GM06990 (cell line): Measurements from ENCODE around the gene PDE6B.

Experiments
- DNase-seq: peaks from one replicate; pipeline ENCODE4 v3.0.0-alpha.2; 2011; ENCODE audit not compliant: insufficient read length; ENCODE audit errors: extremely low read depth
- H3K27me3 ChIP-seq: replicated peaks from 2 replicates; pipeline ENCODE4 v1.6.0; 2011; ENCODE audit warnings: low read length; ENCODE audit not compliant: control insufficient read depth, insufficient read depth
- H3K36me3 ChIP-seq: 2 replicates; pipeline ENCODE4 v1.5.1; 2011; ENCODE audit warnings: low read length; ENCODE audit not compliant: control insufficient read depth, insufficient read depth
- H3K4me3 ChIP-seq: replicated peaks from 2 replicates; pipeline ENCODE4 v1.5.1; 2011; ENCODE audit warnings: low read depth, mild to moderate bottlenecking, control low read depth, low read length
- CTCF ChIP-seq: IDR thresholded peaks from 2 replicates; pipeline ENCODE4 v1.5.1; 2011; ENCODE audit warnings: low read length, control low read depth, mild to moderate bottlenecking, inconsistent platforms; ENCODE audit not compliant: insufficient read depth, poor library complexity, severe bottlenecking

Gene PDE6B

GRCh38 chr4:686413-687040 lies 61.2 kb downstream of the PDE6B start:
- Histone ChIP-seq H3K4me3 (no peak overlapping the region), H3K36me3 (no peaks in the 10 kb centered on the region), H3K27me3 (no peaks in the 10 kb centered on the region)
- peak; percentile 14 for DNase-seq
- no peak for TF ChIP-seq CTCF

DNA sequence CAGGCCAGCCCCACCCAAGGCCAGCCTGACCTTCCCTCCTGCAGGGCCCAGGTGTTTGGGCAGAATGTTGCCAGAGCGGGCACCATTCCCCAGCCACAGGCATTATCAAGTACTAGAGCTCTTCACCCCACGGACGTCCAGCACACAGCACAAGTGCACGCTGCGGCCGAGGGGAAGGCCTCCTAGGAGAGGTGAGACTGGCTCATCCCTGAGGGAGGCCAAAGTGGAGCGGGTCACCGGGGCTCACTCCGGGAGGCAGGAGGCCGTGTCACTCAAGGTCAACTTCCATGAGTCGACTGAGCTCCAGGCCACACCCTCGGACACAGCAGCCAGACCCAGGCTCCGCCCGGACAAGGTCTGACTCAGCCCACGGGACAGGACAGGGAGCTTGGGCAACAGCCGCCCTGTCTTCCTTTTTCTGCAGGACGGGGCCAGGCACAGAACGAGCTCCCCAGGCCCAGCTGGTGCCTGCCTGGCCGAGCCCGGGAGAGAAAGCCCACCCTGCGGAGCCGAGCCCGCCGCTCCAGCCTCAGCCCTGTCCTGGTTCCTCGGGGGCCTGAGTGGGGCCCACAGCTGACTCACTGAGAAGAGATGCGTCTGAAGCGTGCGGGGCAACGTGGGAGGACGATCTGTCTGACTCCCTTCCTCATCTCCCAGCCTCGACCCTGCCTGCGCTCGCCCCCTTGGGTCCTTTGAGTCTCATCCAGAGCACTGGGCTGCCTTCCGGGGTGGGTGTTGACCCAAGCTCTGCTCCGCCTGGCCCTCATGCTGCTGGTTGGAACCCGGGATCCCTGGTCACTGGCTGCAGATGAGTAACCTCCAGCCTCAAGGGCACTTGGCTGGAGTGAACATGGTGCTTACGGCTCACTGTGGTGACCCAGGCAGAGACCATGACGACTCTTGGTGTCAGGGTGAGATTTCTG lies 61.9 kb downstream of the PDE6B start:
- DNase-seq = no peak
- Histone ChIP-seq H3K27me3 (no peaks in the 10 kb centered on the region), H3K4me3 (no peak overlapping the region)

GRCh38 chr4:687971-688853 lies 62.8 kb downstream of the PDE6B start:
- H3K4me3 ChIP-seq = peak overlapping the region; percentile 3
- no peak for DNase-seq
- TF ChIP-seq CTCF = no peak

More for the DNA sequence above, 61.9 kb downstream of the PDE6B start:
- no peaks in the 10 kb centered on the region for H3K36me3 ChIP-seq
- TF ChIP-seq CTCF = no peak

DNA sequence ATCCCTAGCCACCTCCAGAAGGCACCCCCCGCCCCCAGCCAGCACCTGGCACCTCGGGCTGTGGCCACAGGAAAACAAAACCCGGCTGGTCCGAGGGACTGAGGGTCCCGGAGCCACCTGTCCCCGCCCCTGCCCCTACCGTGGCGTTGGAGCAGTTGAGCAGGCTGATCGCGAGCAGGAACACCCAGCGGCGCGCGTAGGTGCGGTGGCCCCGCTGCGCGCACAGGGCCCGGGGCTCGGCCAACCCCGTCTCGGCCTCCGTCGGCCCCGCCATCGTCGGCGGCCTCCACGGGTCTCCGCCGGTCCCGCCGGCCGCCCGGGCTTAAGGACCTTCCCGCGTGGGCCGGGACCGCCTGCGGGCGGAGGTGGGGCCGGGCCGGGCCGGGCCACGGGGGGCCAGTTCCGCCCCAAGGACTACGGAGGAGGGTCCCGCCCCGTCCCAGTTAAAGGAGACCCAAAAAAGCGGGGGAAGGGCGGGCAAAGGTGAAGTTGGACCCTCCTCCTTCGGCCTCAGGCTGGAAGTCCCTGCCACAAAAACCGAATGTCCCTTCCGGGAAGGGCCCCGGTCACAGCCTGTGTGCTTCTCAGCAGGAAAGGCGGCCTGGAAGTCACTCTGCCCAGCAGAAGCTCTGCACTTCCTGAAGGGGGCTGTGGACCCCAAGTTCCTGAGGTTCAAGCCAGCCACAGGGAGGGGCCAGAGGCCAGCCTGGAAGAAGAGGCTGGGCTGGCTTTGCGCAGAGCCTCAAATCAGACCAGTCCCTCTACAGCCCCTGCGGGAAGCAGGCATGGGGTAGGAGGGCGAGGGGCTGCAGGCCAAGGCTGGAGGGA lies 63.7 kb downstream of the PDE6B start, which contains the start of gene SLC49A3:
TSS of gene SLC49A3 (minus strand) at position 298 of the 828 bp plus-strand sequence. CDS start at position 274, 24 bp downstream.
- H3K27me3 ChIP-seq = no peaks in the 10 kb centered on the region
- no peaks in the 10 kb centered on the region for H3K36me3 ChIP-seq
- DNase-seq = no peak
- peak within 1 kb of the TSS; percentile 3 for H3K4me3 ChIP-seq
- TF ChIP-seq CTCF = no peak

More at GRCh38 chr4:687971-688853, 62.8 kb downstream of the PDE6B start:
- no peaks in the 10 kb centered on the region for H3K27me3 ChIP-seq
- no peaks in the 10 kb centered on the region for H3K36me3 ChIP-seq

DNA sequence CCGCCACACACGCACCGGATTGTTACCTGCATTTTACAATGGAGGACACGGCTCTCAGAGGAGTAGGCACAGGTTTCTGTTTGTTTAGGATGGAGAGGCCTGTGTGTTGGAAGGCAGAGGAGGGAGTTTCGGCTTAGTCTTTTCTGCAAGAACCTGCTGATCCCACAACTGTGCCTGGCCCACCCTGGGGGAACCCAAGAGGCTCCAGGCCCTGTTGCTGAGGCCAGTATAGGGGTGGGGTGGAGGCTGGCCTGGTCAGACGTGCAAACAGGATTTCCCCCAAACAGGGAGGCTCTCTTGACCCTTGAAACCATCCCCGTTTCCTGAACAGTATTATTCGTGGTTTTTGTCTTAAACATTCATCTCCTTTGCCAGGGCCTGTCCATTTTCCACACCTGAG lies 64.3 kb downstream of the PDE6B start:
- no peak for TF ChIP-seq CTCF
- H3K4me3 ChIP-seq = no peak overlapping the region

More for the DNA sequence above, 64.3 kb downstream of the PDE6B start:
- no peaks in the 10 kb centered on the region for H3K36me3 ChIP-seq
- no peak for DNase-seq
- no peaks in the 10 kb centered on the region for H3K27me3 ChIP-seq
